ENCODE measurements around the gene SMARCE1.

DNA sequence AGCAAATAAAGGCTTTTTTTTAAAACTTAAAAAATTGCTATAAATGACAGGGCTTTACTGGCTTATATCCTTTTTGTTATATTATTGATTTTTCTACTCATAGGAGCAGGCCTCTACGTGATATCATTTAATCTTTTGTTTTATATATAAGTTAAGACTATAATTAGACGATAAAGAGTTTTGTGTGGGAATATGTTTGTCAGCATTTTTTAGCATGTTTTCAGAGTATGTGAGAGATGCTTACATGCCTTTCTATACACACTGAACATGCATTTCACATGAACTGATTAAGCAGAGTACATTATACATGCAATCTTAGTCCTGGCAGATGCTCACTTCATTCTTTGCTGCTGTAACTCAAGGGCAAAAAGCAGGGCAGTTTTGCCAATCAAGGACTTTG, 25.0 kb upstream of the SMARCE1 start:
- TF ChIP-seq, protein P1, sequence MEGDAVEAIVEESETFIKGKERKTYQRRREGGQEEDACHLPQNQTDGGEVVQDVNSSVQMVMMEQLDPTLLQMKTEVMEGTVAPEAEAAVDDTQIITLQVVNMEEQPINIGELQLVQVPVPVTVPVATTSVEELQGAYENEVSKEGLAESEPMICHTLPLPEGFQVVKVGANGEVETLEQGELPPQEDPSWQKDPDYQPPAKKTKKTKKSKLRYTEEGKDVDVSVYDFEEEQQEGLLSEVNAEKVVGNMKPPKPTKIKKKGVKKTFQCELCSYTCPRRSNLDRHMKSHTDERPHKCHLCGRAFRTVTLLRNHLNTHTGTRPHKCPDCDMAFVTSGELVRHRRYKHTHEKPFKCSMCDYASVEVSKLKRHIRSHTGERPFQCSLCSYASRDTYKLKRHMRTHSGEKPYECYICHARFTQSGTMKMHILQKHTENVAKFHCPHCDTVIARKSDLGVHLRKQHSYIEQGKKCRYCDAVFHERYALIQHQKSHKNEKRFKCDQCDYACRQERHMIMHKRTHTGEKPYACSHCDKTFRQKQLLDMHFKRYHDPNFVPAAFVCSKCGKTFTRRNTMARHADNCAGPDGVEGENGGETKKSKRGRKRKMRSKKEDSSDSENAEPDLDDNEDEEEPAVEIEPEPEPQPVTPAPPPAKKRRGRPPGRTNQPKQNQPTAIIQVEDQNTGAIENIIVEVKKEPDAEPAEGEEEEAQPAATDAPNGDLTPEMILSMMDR (IDR thresholded peaks at IDR 0.05): no peak
- TF ChIP-seq POLR2A (IDR thresholded peaks at IDR 0.05): no peak
